GM18508 (cell line): ENCODE data around the gene HOXA13.

Source experiments
- ATAC-seq: cut with Tn5 transposase; IDR thresholded peaks from one replicate; pipeline ENCODE4 v1.9.1; 2021; ENCODE audit warnings: moderate number of reproducible peaks; ENCODE audit not compliant: insufficient read depth, unreplicated experiment

Gene HOXA13

GRCh38 chr7:27182861-27183681 lies 16.8 kb downstream of the HOXA13 start:
- no peak for ATAC-seq

DNA sequence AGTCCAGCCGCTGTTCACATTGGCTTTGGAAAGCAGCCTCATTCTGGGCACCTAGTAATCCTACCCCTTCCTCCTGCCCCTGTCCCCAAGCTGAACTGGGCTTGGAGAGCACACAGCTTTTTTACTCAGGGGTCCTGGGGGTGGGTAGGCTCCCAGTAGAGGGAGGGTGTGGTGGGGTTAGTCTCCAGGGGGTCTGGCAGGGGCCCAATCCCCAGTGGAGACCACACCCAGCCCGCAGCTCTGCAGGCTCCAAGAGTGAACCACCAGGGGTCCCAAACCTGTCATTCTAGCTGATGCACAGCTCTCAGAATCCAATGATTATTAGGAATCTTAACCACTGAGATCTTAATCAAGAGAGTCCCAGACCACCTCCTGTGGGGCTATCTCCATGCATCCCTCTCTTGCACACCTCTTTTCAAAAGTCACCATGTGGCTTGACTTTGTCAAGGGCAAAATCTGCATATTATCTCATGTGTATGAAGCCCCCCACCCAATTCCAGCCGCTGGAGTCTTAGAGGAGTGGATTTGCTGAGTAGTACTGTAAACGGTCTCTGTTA lies 17.5 kb downstream of the HOXA13 start:
- ATAC-seq, result no peak

DNA sequence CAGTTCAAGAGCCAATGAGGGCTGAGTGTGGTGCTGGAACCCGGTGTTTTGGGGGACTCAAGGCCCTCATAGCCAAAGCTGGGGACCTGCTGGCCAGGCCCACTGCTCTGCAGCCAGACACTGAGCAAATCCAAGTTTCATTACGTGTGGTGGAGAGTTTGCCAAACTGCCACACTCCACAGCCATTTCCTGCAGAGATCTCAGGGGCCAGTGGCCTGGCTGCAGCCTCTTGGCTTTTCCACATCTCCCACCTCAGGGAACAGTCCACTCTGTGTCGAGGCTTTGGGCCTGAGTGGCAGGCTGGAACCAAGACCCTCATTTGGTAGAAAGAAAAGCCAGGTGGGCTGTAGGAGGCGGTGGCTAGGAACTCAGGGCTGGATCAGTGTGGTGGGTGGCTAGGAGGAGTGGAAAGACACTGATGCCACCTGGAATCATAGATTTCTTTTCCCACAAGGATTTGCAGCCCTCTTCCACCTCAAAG lies 18.1 kb downstream of the HOXA13 start:
- no peak for ATAC-seq

- ATAC-seq, result no peak
These were observed 19.2 kb downstream of the HOXA13 start for GRCh38 chr7:27180431-27181420.

GRCh38 chr7:27179503-27180430 lies 20.1 kb downstream of the HOXA13 start:
- ATAC-seq, result no peak

- no peak for ATAC-seq
These were observed 20.9 kb downstream of the HOXA13 start for GRCh38 chr7:27179030-27179429.

- ATAC-seq, result no peak
These were observed 21.5 kb downstream of the HOXA13 start for GRCh38 chr7:27178366-27178765.

GRCh38 chr7:27177795-27178320 lies 22.0 kb downstream of the HOXA13 start:
- no peak for ATAC-seq

DNA sequence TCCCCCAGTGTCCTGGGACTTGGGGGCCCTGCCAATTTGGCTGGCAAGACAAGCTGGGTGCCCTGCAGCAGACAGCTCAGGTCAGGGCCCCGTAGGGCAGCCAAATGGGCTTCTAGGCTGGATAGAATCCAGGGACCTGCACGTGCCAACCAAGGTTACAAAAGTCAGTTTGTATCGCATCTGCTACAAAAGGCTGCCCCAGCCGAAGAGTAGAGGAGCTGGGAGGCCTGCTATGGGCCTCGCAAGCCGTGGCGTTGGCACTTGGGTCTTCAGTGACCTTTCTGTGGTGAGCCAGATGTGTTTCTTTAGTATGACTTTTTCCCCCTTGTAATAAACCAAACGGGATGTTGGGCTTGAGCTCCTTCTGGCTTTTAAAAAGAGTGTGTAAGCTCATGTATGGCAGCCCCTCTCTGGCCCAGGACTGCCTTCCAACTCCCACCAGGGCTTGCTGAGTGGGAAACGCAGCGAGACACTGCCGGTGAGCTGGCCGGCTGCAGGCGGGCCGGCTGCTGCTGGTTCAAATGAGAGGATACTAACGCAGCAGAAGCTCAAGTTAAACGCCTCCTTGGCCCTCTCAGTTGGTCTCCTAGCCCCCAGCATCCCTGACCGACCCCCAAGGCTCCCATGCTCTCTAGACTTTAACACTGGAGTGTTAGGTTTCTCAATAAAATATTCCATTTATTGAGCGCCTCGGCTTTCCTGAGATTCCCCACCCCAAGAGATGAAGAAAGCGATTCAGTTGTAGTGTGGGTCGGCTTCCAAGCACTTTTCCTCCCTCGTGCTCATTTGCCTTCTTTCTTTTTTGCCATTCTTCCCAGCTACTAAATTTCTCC lies 22.7 kb downstream of the HOXA13 start:
- no peak for ATAC-seq

- ATAC-seq, result no peak
These were observed 23.4 kb downstream of the HOXA13 start for GRCh38 chr7:27176524-27176845.

- no peak for ATAC-seq
These were observed 24.0 kb downstream of the HOXA13 start for GRCh38 chr7:27175626-27176523.

- ATAC-seq, result no peak
These were observed 24.8 kb downstream of the HOXA13 start for GRCh38 chr7:27174874-27175625.

DNA sequence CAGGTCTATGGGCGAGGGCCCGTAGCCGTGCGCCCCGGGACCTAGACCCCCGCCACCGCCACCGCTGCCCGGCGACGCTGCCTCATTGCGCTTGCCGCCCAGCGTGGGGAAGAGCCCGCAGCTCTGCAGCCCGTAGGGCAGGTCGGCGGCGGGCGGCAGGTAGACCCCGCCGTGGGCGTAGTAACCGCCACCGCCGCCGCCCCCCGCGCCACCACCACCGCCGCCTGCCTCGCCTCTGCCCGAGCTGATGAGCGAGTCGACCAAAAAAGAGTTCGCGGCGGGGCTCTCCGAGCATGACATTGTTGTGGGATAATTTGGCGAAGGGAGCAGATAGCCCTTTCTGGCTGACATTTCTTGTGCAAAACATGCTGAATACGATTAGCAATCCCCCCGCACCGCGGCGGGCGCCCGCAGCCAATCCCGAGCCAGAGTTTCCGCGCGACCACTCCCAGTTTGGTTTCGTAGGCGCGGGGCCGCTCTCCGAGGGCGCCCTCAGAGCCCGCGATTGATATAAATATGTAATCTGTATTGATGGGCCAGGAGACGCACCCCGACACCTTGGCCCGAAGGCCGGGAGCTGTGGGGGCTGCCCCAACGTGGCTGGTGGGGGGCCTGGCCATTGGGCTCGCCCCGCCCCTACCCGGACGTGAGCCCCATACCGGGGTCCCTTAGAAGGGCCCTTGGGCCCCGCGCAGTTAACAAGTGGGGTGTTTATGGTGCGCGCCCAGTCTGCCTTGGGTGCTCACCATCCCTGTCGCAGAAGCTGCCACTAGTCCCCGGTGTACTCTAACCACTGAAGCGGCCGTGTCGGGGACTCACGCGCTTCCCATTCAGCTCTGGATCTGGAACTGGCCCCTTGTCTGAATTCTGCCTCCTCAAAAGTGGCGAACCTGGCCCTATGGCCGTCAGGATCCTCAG lies 25.7 kb downstream of the HOXA13 start, which contains the start of gene HOXA10:
TSS of gene HOXA10 (minus strand) at position 365 of the 918 bp plus-strand sequence. CDS start at position 351, 14 bp downstream.
- no peak for ATAC-seq

DNA sequence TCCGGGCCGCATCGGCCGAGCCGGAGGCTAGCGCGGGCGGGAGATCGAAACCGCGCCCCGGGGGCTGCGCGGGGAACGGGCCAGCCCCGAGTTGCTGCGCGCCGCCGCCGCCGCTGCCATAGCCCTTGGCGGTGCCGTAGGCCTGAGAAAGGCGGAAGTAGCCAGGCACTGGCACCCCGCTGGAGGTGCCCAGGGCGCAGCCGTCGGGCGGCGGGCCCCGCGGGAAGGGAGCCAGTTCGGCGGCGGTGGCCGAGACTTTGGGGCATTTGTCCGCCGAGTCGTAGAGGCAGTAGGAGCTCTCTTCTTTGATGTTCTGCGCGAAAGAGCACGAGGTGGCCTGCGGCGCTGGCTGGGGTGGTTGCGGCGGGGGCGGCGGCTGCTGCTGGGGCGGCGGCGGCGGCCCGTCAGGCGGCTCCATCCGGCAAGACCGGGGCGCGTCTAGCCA lies 26.4 kb downstream of the HOXA13 start:
- ATAC-seq, result no peak

DNA sequence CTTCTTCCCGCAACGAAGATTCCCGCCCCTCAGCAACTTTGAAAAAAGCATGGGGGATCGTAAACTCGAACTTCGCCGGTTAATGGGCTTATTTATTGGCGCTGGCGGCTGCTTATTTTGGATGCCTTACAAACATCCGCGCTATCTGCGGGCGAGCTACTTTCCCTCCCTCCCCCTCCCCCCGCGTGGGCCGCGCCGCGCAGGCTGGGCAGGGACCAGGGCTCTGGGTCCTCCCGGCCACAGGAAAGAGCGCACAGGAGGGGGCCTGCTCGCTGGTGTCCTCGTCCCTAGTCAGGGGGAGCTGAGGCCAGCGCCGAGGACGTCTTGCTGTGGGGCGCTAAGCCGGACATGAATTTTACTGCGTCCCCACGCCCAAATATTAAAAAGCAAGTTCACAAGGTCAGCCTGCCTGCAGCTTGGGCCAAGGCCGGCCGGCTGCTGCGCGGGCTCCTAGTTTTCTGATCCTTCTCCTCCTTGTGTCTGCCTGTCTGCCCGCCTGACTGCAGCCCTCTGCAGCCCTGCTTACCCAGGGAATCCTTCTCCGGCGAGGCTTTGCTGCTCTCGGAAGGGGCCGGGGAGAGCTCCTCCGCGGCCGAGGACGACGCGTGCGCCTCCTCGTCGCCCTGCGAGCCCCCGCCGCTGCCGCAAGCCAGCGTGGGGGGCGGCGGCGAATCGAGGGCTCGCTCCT lies 26.9 kb downstream of the HOXA13 start:
- no peak for ATAC-seq
